Lower leg skin (tissue), 3 donors: Measurements from ENCODE around the gene CPSF3.

Experiments
- CTCF ChIP-seq, 3 donors: fragments of 450-650 bp; IDR thresholded peaks; one replicate each; pipeline ENCODE4 v1.5.1; 2016; ENCODE audit warnings: antibody characterized with exemption in 3 of 3, mild to moderate bottlenecking in 3 of 3, moderate library complexity in 2 of 3
- POLR2A ChIP-seq, 2 donors: fragments of 450-650 bp; IDR thresholded peaks; one replicate each; pipeline ENCODE4 v1.6.1; 2016 to 2017; ENCODE audit warnings: antibody characterized with exemption in 2 of 2, mild to moderate bottlenecking in 1 of 2, moderate library complexity in 1 of 2

GRCh38 chr2:9462313-9462712 is 38.9 kb downstream of the CPSF3 start:
- TF ChIP-seq CTCF (IDR thresholded peaks at IDR 0.05): no peak
- no peak for TF ChIP-seq POLR2A (IDR thresholded peaks at IDR 0.05)
